HEK293 (cell line): ENCODE results near the gene PEPD.

Source experiments
- CTCF ChIA-PET: fragments of 350-600 bp; formaldehyde crosslinking; extraction: SDS; loops from one replicate; lab custom pipeline; 2021; ENCODE audit warnings: antibody characterized with exemption; lab: Yijun Ruan, JAX
- POLR2A ChIA-PET: fragments of 300-600 bp; formaldehyde crosslinking; extraction: SDS; loops from one replicate; lab custom pipeline; 2020; ENCODE audit warnings: antibody characterized with exemption, inconsistent platforms; lab: Yijun Ruan, JAX
- H3K27ac ChIP-seq: fragments of 200-500 bp; sonication (Bioruptor generic); 2 replicates; pipeline ENCODE4 v1.5.1; 2014; ENCODE audit warnings: low read depth, low read length, control low read depth, inconsistent platforms; ENCODE audit errors: extremely low read depth
- H3K36me3 ChIP-seq, 2 experiments: fragments of 200-500 bp in 1 of 2; sonication (Bioruptor generic) in 1 of 2; 1 replicate in 1 of 2; 2 replicates in 1 of 2; pipeline ENCODE4 v1.5.1; 2014 to 2017; ENCODE audit warnings: inconsistent platforms in 2 of 2, low read length in 2 of 2; ENCODE audit not compliant: control insufficient read depth in 2 of 2, insufficient read depth in 1 of 2
- H3K4me1 ChIP-seq: fragments of 200-500 bp; sonication (Bioruptor generic); 2 replicates; pipeline ENCODE4 v1.5.1; 2014; ENCODE audit warnings: mild to moderate bottlenecking, low read length, inconsistent platforms; ENCODE audit not compliant: control insufficient read depth, insufficient read depth
- H3K4me3 ChIP-seq: 2 replicates; pipeline ENCODE4 v1.5.1; 2011; ENCODE audit warnings: low read depth, mild to moderate bottlenecking, control low read depth, low read length, moderate library complexity
- H3K9me3 ChIP-seq: fragments of 200-500 bp; sonication (Bioruptor generic); 2 replicates; pipeline ENCODE4 v1.5.1; 2014; ENCODE audit warnings: low read depth, low read length, inconsistent platforms; ENCODE audit not compliant: control insufficient read depth, insufficient read depth
- BCL11A ChIP-seq: fragments of 450-650 bp; formaldehyde crosslinking; IDR thresholded peaks from 2 replicates; pipeline ENCODE4 v1.5.1; 2016; ENCODE audit warnings: low read depth, missing biosample characterization, missing genetic modification characterization
- KLF8 ChIP-seq: fragments of 450-650 bp; formaldehyde crosslinking; IDR thresholded peaks from 2 replicates; pipeline ENCODE4 v1.5.1; 2016; ENCODE audit warnings: missing biosample characterization, missing genetic modification characterization
- PRDM1 ChIP-seq: fragments of 450-650 bp; formaldehyde crosslinking; IDR thresholded peaks from 2 replicates; pipeline ENCODE4; 2016; ENCODE audit warnings: missing biosample characterization, missing genetic modification characterization
- PRDM2 ChIP-seq: fragments of 450-650 bp; formaldehyde crosslinking; IDR thresholded peaks from 2 replicates; pipeline ENCODE4 v1.5.1; 2016; ENCODE audit warnings: missing biosample characterization, missing genetic modification characterization, borderline replicate concordance
- SCRT2 ChIP-seq: fragments of 450-650 bp; formaldehyde crosslinking; IDR thresholded peaks from 2 replicates; pipeline ENCODE4 v1.5.1; 2016; ENCODE audit warnings: missing biosample characterization, missing genetic modification characterization
- ZNF174 ChIP-seq: fragments of 450-650 bp; formaldehyde crosslinking; IDR thresholded peaks from 2 replicates; pipeline ENCODE4 v1.5.0; 2017; ENCODE audit warnings: missing biosample characterization, mild to moderate bottlenecking, missing genetic modification characterization
- ZNF19 ChIP-seq: fragments of 450-650 bp; formaldehyde crosslinking; IDR thresholded peaks from 2 replicates; pipeline ENCODE4; 2016; ENCODE audit warnings: missing biosample characterization, missing genetic modification characterization, low read depth
- ZNF223 ChIP-seq: fragments of 450-650 bp; formaldehyde crosslinking; IDR thresholded peaks from 2 replicates; pipeline ENCODE4 v1.5.1; 2016; ENCODE audit warnings: missing biosample characterization, missing genetic modification characterization
- ZNF280C ChIP-seq: fragments of 450-650 bp; formaldehyde crosslinking; IDR thresholded peaks from 2 replicates; pipeline ENCODE4 v1.5.1; 2016; ENCODE audit warnings: missing biosample characterization, missing genetic modification characterization
- ZNF37A ChIP-seq: fragments of 450-650 bp; IDR thresholded peaks from 2 replicates; pipeline ENCODE4 v1.5.1; 2018; ENCODE audit warnings: missing biosample characterization, missing genetic modification characterization
- ZNF510 ChIP-seq: fragments of 450-650 bp; formaldehyde crosslinking; IDR thresholded peaks from 2 replicates; pipeline ENCODE4 v1.5.1; 2018; ENCODE audit warnings: mild to moderate bottlenecking, missing genetic modification characterization, missing biosample characterization; ENCODE audit not compliant: insufficient replicate concordance
- ZNF513 ChIP-seq: fragments of 450-650 bp; IDR thresholded peaks from 2 replicates; pipeline ENCODE4 v1.5.1; 2018; ENCODE audit warnings: missing biosample characterization, missing genetic modification characterization
- ZNF544 ChIP-seq: fragments of 450-650 bp; formaldehyde crosslinking; IDR thresholded peaks from 2 replicates; pipeline ENCODE4 v1.5.0; 2017; ENCODE audit warnings: missing biosample characterization, missing genetic modification characterization
- ZNF549 ChIP-seq: fragments of 450-650 bp; IDR thresholded peaks from 2 replicates; pipeline ENCODE4 v1.5.1; 2018; ENCODE audit warnings: missing biosample characterization, missing genetic modification characterization, mild to moderate bottlenecking, inconsistent platforms, moderate library complexity
- ZNF670 ChIP-seq: fragments of 450-650 bp; formaldehyde crosslinking; IDR thresholded peaks from 2 replicates; pipeline ENCODE4 v1.5.1; 2016; ENCODE audit warnings: missing biosample characterization, missing genetic modification characterization, low read depth
- ZNF777 ChIP-seq: fragments of 450-650 bp; formaldehyde crosslinking; IDR thresholded peaks from 2 replicates; pipeline ENCODE4 v1.5.1; 2017; ENCODE audit warnings: missing biosample characterization, missing genetic modification characterization, borderline replicate concordance
- ZSCAN18 ChIP-seq: fragments of 450-650 bp; formaldehyde crosslinking; IDR thresholded peaks from 2 replicates; pipeline ENCODE4 v1.5.1; 2016; ENCODE audit warnings: missing biosample characterization, missing genetic modification characterization
- ZSCAN23 ChIP-seq: fragments of 450-650 bp; formaldehyde crosslinking; IDR thresholded peaks from 2 replicates; pipeline ENCODE4 v1.5.1; 2016; ENCODE audit warnings: missing biosample characterization, missing genetic modification characterization
- ZXDB ChIP-seq: fragments of 450-650 bp; formaldehyde crosslinking; IDR thresholded peaks from 2 replicates; pipeline ENCODE4 v1.5.1; 2016; ENCODE audit warnings: missing biosample characterization, missing genetic modification characterization

The PEPD gene

GRCh38 chr19:33493401-33494275, 28.0 kb downstream of the PEPD start:
- no peaks in the 10 kb centered on the region for H3K9me3 ChIP-seq
- no peak overlapping the region for H3K27ac ChIP-seq
- POLR2A ChIA-PET: no interaction called here
- CTCF ChIA-PET: interaction anchor here (0.7 to 1.9 kb wide), 2 partner anchors 63 to 634 kb away, joined by 4 to 7 read pairs; no protein-coding TSS in a partner anchor
- TF ChIP-seq KLF8 (tag by site-specific recombination): no peak
- TF ChIP-seq ZSCAN18 (tag by site-specific recombination): no peak
- no peak for TF ChIP-seq ZNF37A
- TF ChIP-seq ZNF670: no peak
- no peak for TF ChIP-seq ZNF549 (tag by site-specific recombination)
- TF ChIP-seq ZNF510: no peak
- TF ChIP-seq ZNF174 (tag by site-specific recombination): no peak
- TF ChIP-seq ZNF280C (tag by site-specific recombination): no peak
- no peak for TF ChIP-seq ZNF19 (tag by site-specific recombination)
- TF ChIP-seq ZXDB: no peak
- TF ChIP-seq ZNF777: no peak
- no peak for TF ChIP-seq ZNF544 (tag by site-specific recombination)
- TF ChIP-seq ZNF513 (tag by site-specific recombination): no peak
- no peak for TF ChIP-seq SCRT2
- no peak for TF ChIP-seq ZSCAN23 (tag by site-specific recombination)
- no peak for TF ChIP-seq ZNF223 (tag by site-specific recombination)
- TF ChIP-seq PRDM1 (tag by site-specific recombination): no peak
- TF ChIP-seq, all 188 proteins: peak for 0
- Histone ChIP-seq H3K36me3 (peaks cover 0 to 2% of the 10 kb centered on the region in 2 experiments; a peak in 2 of 3 replicates), H3K4me1 (no peaks in the 10 kb centered on the region), H3K4me3 (no peak overlapping the region)

GRCh38 chr19:33492951-33493350, 28.6 kb downstream of the PEPD start:
- POLR2A ChIA-PET: interaction anchor here (1.2 kb wide), 1 partner anchor 29 kb away, joined by 3 read pairs; the partner anchor contains the start of gene PEPD
- TF ChIP-seq PRDM2 (tag by site-specific recombination): no peak
- TF ChIP-seq BCL11A: no peak
- H3K9me3 ChIP-seq: no peaks in the 10 kb centered on the region
- no peak overlapping the region for H3K27ac ChIP-seq
- H3K4me3 ChIP-seq: no peak overlapping the region
- CTCF ChIA-PET: interaction anchor here (1.5 to 1.9 kb wide), 2 partner anchors 63 to 77 kb away, joined by 5 to 7 read pairs; no protein-coding TSS in a partner anchor
- H3K36me3 ChIP-seq: no peaks in the 10 kb centered on the region; a peak in 1 of 3 replicates
- no peaks in the 10 kb centered on the region for H3K4me1 ChIP-seq
